SU-DHL-6 (cell line): ENCODE data around the gene DUSP12.

Experiments
- H2AFZ ChIP-seq: fragments of 200-600 bp; sonication (generic); 2 replicates; pipeline ENCODE4 v1.6.1; 2014; ENCODE audit warnings: low read depth, mild to moderate bottlenecking, moderate library complexity, mixed read lengths, antibody characterized with exemption, low read length; ENCODE audit not compliant: severe bottlenecking
- H3F3A ChIP-seq: fragments of 200-600 bp; shearing (Covaris generic); 2 replicates; pipeline ENCODE4 v1.6.0; 2016; ENCODE audit warnings: antibody characterized with exemption, mild to moderate bottlenecking; ENCODE audit not compliant: insufficient read depth
- H3K27ac ChIP-seq: fragments of 200-600 bp; sonication (generic); 2 replicates; pipeline ENCODE4 v1.5.1; 2016; ENCODE audit warnings: low read depth, mild to moderate bottlenecking, low read length, moderate library complexity, mixed read lengths
- H3K27me3 ChIP-seq: fragments of 200-600 bp; sonication (generic), shearing (Covaris generic); 2 replicates; pipeline ENCODE4 v1.6.0; 2014; ENCODE audit warnings: mild to moderate bottlenecking, low read length
- H3K36me3 ChIP-seq: fragments of 200-600 bp; sonication (generic); 2 replicates; pipeline ENCODE4 v1.6.1; 2014; ENCODE audit warnings: mild to moderate bottlenecking, low read length, mixed read lengths
- H3K4me2 ChIP-seq: fragments of 300-600, 200-600 bp; shearing (Covaris generic), sonication (generic); 2 replicates; pipeline ENCODE4 v1.6.0; 2014; ENCODE audit warnings: low read length, low read depth, mild to moderate bottlenecking; ENCODE audit not compliant: poor library complexity, severe bottlenecking
- H3K4me3 ChIP-seq: fragments of 200-600 bp; sonication (generic); 2 replicates; pipeline ENCODE4 v1.5.1; 2014; ENCODE audit warnings: antibody characterized with exemption, low read length, mild to moderate bottlenecking, mixed read lengths; ENCODE audit not compliant: insufficient read depth, poor library complexity, severe bottlenecking
- H3K79me2 ChIP-seq: fragments of 200-600 bp; sonication (generic); 2 replicates; pipeline ENCODE4 v1.6.1; 2014; ENCODE audit warnings: mild to moderate bottlenecking, low read length, moderate library complexity; ENCODE audit not compliant: insufficient read depth
- H3K9ac ChIP-seq: fragments of 200-600 bp; sonication (generic); 2 replicates; pipeline ENCODE4 v1.7.0; 2014; ENCODE audit warnings: mild to moderate bottlenecking, low read length
- H3K9me2 ChIP-seq: fragments of 200-600 bp; sonication (generic); replicated peaks from 2 replicates; pipeline ENCODE4 v1.6.1; 2014; ENCODE audit warnings: low read length; ENCODE audit not compliant: insufficient read depth
- H3K9me3 ChIP-seq: fragments of 200-600 bp; sonication (generic); 2 replicates; pipeline ENCODE4 v1.6.1; 2014; ENCODE audit warnings: low read length, mixed read lengths; ENCODE audit not compliant: insufficient read depth
- H4K20me1 ChIP-seq: fragments of 200-600 bp; sonication (generic); 2 replicates; pipeline ENCODE4 v1.6.1; 2014; ENCODE audit warnings: low read depth, mild to moderate bottlenecking, antibody characterized with exemption, low read length, moderate library complexity, mixed read lengths
- CTCF ChIP-seq: fragments of 200-600 bp; sonication (generic); IDR thresholded peaks from one replicate; pipeline ENCODE4 v1.5.1; 2017; ENCODE audit warnings: antibody characterized with exemption, mild to moderate bottlenecking, low read length, moderate library complexity; ENCODE audit not compliant: insufficient read depth, poor library complexity, severe bottlenecking
- EZH2phosphoT487 ChIP-seq: fragments of 200-600 bp; sonication (generic), shearing (Covaris generic); conservative IDR thresholded peaks from 2 replicates; pipeline ENCODE4 v1.6.1; 2018; ENCODE audit warnings: mild to moderate bottlenecking, antibody characterized with exemption, low read length, moderate library complexity, mixed read lengths

Gene DUSP12

GRCh38 chr1:161801955-161802354 lies 52.4 kb downstream of the DUSP12 start:
- Histone ChIP-seq H3K4me3 (no peak overlapping the region), H3K36me3 (peaks cover 19% of the 10 kb centered on the region; the same call in 1 of the 2 replicates), H3K9me2 (no peaks in the 10 kb centered on the region), H3K79me2 (no peaks in the 10 kb centered on the region), H2AFZ (no peak overlapping the region), H3K9me3 (no peaks in the 10 kb centered on the region), H4K20me1 (no peaks in the 10 kb centered on the region), H3K9ac (no peak overlapping the region), H3K27me3 (no peaks in the 10 kb centered on the region), H3K27ac (no peak overlapping the region), H3F3A (no peaks in the 10 kb centered on the region), H3K4me2 (no peak overlapping the region)
- TF ChIP-seq EZH2phosphoT487: no peak
- no peak for TF ChIP-seq CTCF

GRCh38 chr1:161803181-161803580 lies 53.6 kb downstream of the DUSP12 start:
- H3K9me2 ChIP-seq: no peaks in the 10 kb centered on the region
- H3F3A ChIP-seq: no peaks in the 10 kb centered on the region
- H4K20me1 ChIP-seq: no peaks in the 10 kb centered on the region
- no peak overlapping the region for H3K4me2 ChIP-seq
- no peak overlapping the region for H2AFZ ChIP-seq
- H3K27me3 ChIP-seq: no peaks in the 10 kb centered on the region
- H3K27ac ChIP-seq: no peak overlapping the region
- H3K4me3 ChIP-seq: no peak overlapping the region
- H3K36me3 ChIP-seq: peaks cover 18% of the 10 kb centered on the region; the same call in 1 of the 2 replicates
- no peaks in the 10 kb centered on the region for H3K79me2 ChIP-seq
- TF ChIP-seq EZH2phosphoT487 (no peak), CTCF (no peak)
- H3K9me3 ChIP-seq: no peaks in the 10 kb centered on the region
- H3K9ac ChIP-seq: no peak overlapping the region

- no peak overlapping the region for H3K27ac ChIP-seq
Observed at GRCh38 chr1:161805399-161806197, 56.0 kb downstream of the DUSP12 start.

More at GRCh38 chr1:161805399-161806197, 56.0 kb downstream of the DUSP12 start:
- H3K79me2 ChIP-seq: no peaks in the 10 kb centered on the region
- TF ChIP-seq EZH2phosphoT487: no peak
- TF ChIP-seq CTCF: no peak
- H3F3A ChIP-seq: no peaks in the 10 kb centered on the region
- no peaks in the 10 kb centered on the region for H3K27me3 ChIP-seq
- no peak overlapping the region for H2AFZ ChIP-seq
- H3K4me3 ChIP-seq: no peak overlapping the region
- peaks cover 26% of the 10 kb centered on the region for H3K36me3 ChIP-seq
- H3K9ac ChIP-seq: no peak overlapping the region
- H4K20me1 ChIP-seq: no peaks in the 10 kb centered on the region
- no peaks in the 10 kb centered on the region for H3K9me2 ChIP-seq
- no peak overlapping the region for H3K4me2 ChIP-seq
- 0 out of 2 replicates have a peak, but pooled peaks cover 6% of the 10 kb centered on the region for H3K9me3 ChIP-seq
